Pancreas (tissue), 10 donors: ENCODE measurements around the gene PDE7B. TPM values are rescaled to one million over a fixed set of nuclear protein-coding genes. Genes with fewer than 3 reads are reported as not detected.

Source experiments
- ATAC-seq, 4 donors: fragments of 200-7000 bp; cut with Tn5 transposase; one replicate each; pipeline versions ENCODE4 v1.8.0 to v1.9.1; 2020; ENCODE audit warnings: mild to moderate bottlenecking in 4 of 4, moderate library complexity in 4 of 4
- DNase-seq, 6 donors: peaks; one replicate each; pipeline ENCODE4 v3.0.0-alpha.2; 2020
- FAIRE-seq: peaks from 2 replicates; lab custom pipeline; 2012; peaks lifted over from hg19 to GRCh38; lab: Jason Lieb, UNC
- H3K27ac ChIP-seq, 4 donors: fragments of 200-600 bp; sonication (generic); 1 replicate in 3 of 4; 2 replicates in 1 of 4; pipeline versions ENCODE4 v1.5.0 to v1.8.0; 2020
- H3K27me3 ChIP-seq, 4 donors: fragments of 200-600 bp; one replicate each; pipeline ENCODE4 v1.8.0; 2021
- H3K36me3 ChIP-seq, 3 donors: fragments of 200-600 bp; sonication (generic) in 1 of 3; one replicate each; pipeline versions ENCODE4 v1.5.0 to v1.8.0; 2020 to 2021
- H3K4me1 ChIP-seq, 3 donors: fragments of 200-600 bp; one replicate each; pipeline ENCODE4 v1.8.0; 2021
- H3K4me3 ChIP-seq, 4 donors: fragments of 200-600 bp; sonication (generic) in 2 of 4; one replicate each; pipeline versions ENCODE4 v1.5.0 to v1.8.0; 2020 to 2021
- H3K9me3 ChIP-seq, 4 donors: fragments of 200-600 bp; one replicate each; pipeline ENCODE4 v1.8.0; 2021
- CTCF ChIP-seq, 4 donors: fragments of 200-600 bp; sonication (generic) in 3 of 4; IDR thresholded peaks; one replicate each; pipeline versions ENCODE4 v1.5.0 to v1.8.0; 2021; ENCODE audit warnings: antibody characterized with exemption in 4 of 4
- WGBS, 2 donors: extraction: QIAGEN DNeasy Blood & Tissue Kit; methylation state at CpG; one replicate each; pipeline ENCODE4 v1.1.7; 2013; 5-methylcytosine and 5-hydroxymethylcytosine counted together
- intact Hi-C, 3 donors: fragments of 100-400 bp; cut with DNase I; formaldehyde crosslinking; loops; one replicate each; pipeline versions ENCODE4 v1.11.1 to v1.14.2; 2022
- polyA plus RNA-seq, 2 donors: library from polyadenylated mRNA; stranded (reverse); fragments of 200-250 nt; gene quantifications; one replicate each; pipeline ENCODE4 v1.2.3, GENCODE V29; 2013
- total RNA-seq, 6 donors: library from RNA; stranded (reverse); fragmentation: NEBNext Ultra II Directional in 4 of 6; extraction: Animal tissue kit (Norgen Biotek cat#: 25700) in 4 of 6; gene quantifications; one replicate each; pipeline versions ENCODE4 v1.2.1 to v1.2.4, GENCODE V29; 2021 to 2023
- donor health status: healthy with polysubstance abuse.
- donor health status: DM: no; HTN: no; CAD: no; lungs with moderate emphysema.
- donor health status: DM: no; HTN: no; CAD: no.
- donor health status: control.
- donor health status: control.
- donor health status: Bipolar disorder and iron deficiency.
- donor health status: DM: yes; HTN: yes; CAD: no.
- donor health status: DM: no; HTN: no; CAD: no.
- donor health status: DM: no; HTN: no; CAD: no.
- donor health status: DM: yes; HTN: yes; CAD: no.

The PDE7B gene
- total and polyA plus RNA-seq, 8 donors, result 0.38 to 1.7 (median 0.76) TPM

- H3K27me3 ChIP-seq, result no peaks in the 10 kb centered on the region
- intact Hi-C loops, result no loop called here
- no peak overlapping the region for H3K4me3 ChIP-seq
- no peaks in the 10 kb centered on the region for H3K9me3 ChIP-seq
- 52 to 56% methylated on average over 3 of the region's 3 CpGs for WGBS, 2 donors
- no peaks in the 10 kb centered on the region for H3K4me1 ChIP-seq
- FAIRE-seq (no peak), ATAC-seq (no peak), DNase-seq (no peak)
- no peak overlapping the region for H3K27ac ChIP-seq
- H3K36me3 ChIP-seq, result no peaks in the 10 kb centered on the region
- TF ChIP-seq CTCF (IDR thresholded peaks at IDR 0.05), result no peak
These were observed 170.8 kb downstream of the PDE7B start for GRCh38 chr6:136022224-136022874.

DNA sequence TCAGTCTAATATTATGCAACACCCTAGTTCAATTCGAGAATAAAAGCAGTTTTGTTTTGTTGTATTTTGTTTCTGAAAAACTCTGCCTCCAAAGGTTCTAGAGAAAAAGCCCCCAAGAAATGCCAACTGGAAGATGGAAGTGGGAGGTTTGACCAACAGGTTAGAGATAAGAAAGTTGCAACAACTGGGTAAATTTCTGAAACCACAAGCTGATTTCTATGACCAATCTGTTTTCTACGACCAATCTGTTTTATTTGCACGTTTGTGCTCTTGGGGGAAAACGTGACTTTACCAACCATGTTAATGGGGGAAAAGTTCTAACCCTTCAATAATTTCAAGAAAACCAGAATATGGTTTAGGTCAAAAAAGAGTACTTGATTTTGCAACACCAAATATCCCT lies 173.2 kb downstream of the PDE7B start:
- H3K4me3 ChIP-seq, result no peak overlapping the region
- H3K27me3 ChIP-seq, result no peaks in the 10 kb centered on the region
- no peak for TF ChIP-seq CTCF (IDR thresholded peaks at IDR 0.05)
- FAIRE-seq (no peak), ATAC-seq (no peak), DNase-seq (no peak)
- no peaks in the 10 kb centered on the region for H3K36me3 ChIP-seq
- no peaks in the 10 kb centered on the region for H3K9me3 ChIP-seq
- intact Hi-C loops, result no loop called here
- 54 to 60% methylated on average over 4 of the region's 4 CpGs for WGBS, 2 donors
- no peak overlapping the region for H3K27ac ChIP-seq
- H3K4me1 ChIP-seq, result no peaks in the 10 kb centered on the region

- Histone ChIP-seq H3K4me3 (no peak overlapping the region), H3K27me3 (no peaks in the 10 kb centered on the region), H3K9me3 (no peaks in the 10 kb centered on the region), H3K4me1 (no peaks in the 10 kb centered on the region), H3K27ac (no peak overlapping the region), H3K36me3 (no peaks in the 10 kb centered on the region)
- DNase-seq (no peak), FAIRE-seq (no peak), ATAC-seq (no peak)
- TF ChIP-seq CTCF (IDR thresholded peaks at IDR 0.05), result no peak
- intact Hi-C loops, result no loop called here
- 42 to 48% methylated on average over 2 of the region's 2 CpGs for WGBS, 2 donors
These were observed 174.2 kb downstream of the PDE7B start for GRCh38 chr6:136025736-136026135.

GRCh38 chr6:136030131-136030530 lies 178.6 kb downstream of the PDE7B start:
- intact Hi-C loops, result no loop called here
- DNase-seq (no peak), ATAC-seq (no peak), FAIRE-seq (no peak)
- Histone ChIP-seq H3K36me3 (no peaks in the 10 kb centered on the region), H3K27ac (no peak overlapping the region), H3K9me3 (no peaks in the 10 kb centered on the region), H3K4me3 (no peak overlapping the region), H3K27me3 (no peaks in the 10 kb centered on the region), H3K4me1 (no peaks in the 10 kb centered on the region)
- WGBS, 2 donors, result 67 to 74% methylated on average over 3 of the region's 3 CpGs
- no peak for TF ChIP-seq CTCF (IDR thresholded peaks at IDR 0.05)

DNA sequence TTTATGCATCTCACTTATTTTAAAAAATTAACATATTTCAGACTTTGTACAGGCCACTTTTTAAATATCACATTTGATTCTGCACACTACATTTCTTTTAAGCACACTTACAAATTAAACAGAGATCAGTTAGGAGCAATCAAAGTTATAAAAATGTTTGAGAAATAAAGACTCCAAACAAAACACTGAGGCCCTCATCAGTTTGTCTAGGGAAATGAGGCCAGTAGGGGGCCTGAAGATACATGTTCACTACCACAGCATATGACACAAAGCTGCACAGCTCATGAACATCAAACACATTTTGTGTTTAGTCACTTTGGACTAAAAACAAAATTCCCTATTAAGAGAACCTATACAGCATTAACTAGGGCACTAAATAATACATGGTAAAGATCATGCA lies 180.5 kb downstream of the PDE7B start:
- no peaks in the 10 kb centered on the region for H3K27me3 ChIP-seq
- TF ChIP-seq CTCF (IDR thresholded peaks at IDR 0.05), result peak in 2 of 4 donors; percentile 17 to 18
- H3K36me3 ChIP-seq, result no peaks in the 10 kb centered on the region
- ATAC-seq (peak in 2 of 4 donors; percentile 48), FAIRE-seq (no peak), DNase-seq (no peak)
- H3K4me1 ChIP-seq, result no peaks in the 10 kb centered on the region
- intact Hi-C loops, result no loop called here
- H3K9me3 ChIP-seq, result no peaks in the 10 kb centered on the region
- no peak overlapping the region for H3K4me3 ChIP-seq
- no peak overlapping the region for H3K27ac ChIP-seq
